CD4-positive, alpha-beta T cell (primary cell): Measurements from ENCODE around the gene EXT2. TPM values are rescaled to one million over a fixed set of nuclear protein-coding genes. Genes with fewer than 3 reads are reported as not detected.

Experiments
- ATAC-seq: fragments of 200-7000 bp; cut with Tn5 transposase; one replicate; pipeline ENCODE4 v1.10.0; 2022; ENCODE audit warnings: mild to moderate bottlenecking; ENCODE audit not compliant: poor library complexity
- CTCF ChIA-PET: fragments of 350-600 bp; sonication (Branson Sonifier 250); formaldehyde crosslinking; loops from one replicate; lab custom pipeline; 2021; ENCODE audit warnings: antibody characterized with exemption, inconsistent platforms; lab: Charles Lee
- POLR2A ChIA-PET: fragments of 350-600 bp; sonication (Branson Sonifier 250); formaldehyde crosslinking; loops from one replicate; lab custom pipeline; 2021; ENCODE audit warnings: antibody characterized with exemption, inconsistent platforms; lab: Charles Lee
- DNase-seq, 14 experiments: peaks; one replicate each; pipeline ENCODE4 v3.0.0-alpha.2; 2013 to 2020; ENCODE audit warnings: mixed read lengths in 2 of 14
- H3K27ac ChIP-seq, 2 donors: one replicate each; pipeline versions ENCODE4 v1.5.1 to v1.7.0; 2013; ENCODE audit warnings: low read length in 2 of 2, low read depth in 1 of 2, mild to moderate bottlenecking in 1 of 2
- H3K27me3 ChIP-seq, 2 experiments: 1 replicate in 1 of 2; 2 replicates in 1 of 2; pipeline versions ENCODE4 v1.6.1 to v1.7.0; 2013; ENCODE audit warnings: low read length in 2 of 2, control low read depth in 1 of 2, mild to moderate bottlenecking in 1 of 2, moderate library complexity in 1 of 2; ENCODE audit not compliant: insufficient read depth in 2 of 2, control insufficient read depth in 1 of 2
- H3K36me3 ChIP-seq: one replicate; pipeline ENCODE4 v1.6.1; 2013; ENCODE audit warnings: low read length, control low read depth; ENCODE audit not compliant: insufficient read depth
- H3K4me1 ChIP-seq: one replicate; pipeline ENCODE4 v1.6.1; 2013; ENCODE audit warnings: low read length, control low read depth; ENCODE audit not compliant: insufficient read depth
- H3K4me3 ChIP-seq: one replicate; pipeline ENCODE4 v1.5.1; 2013; ENCODE audit warnings: mild to moderate bottlenecking, low read length, moderate library complexity
- H3K9me3 ChIP-seq, 2 experiments: 1 replicate in 1 of 2; 2 replicates in 1 of 2; pipeline versions ENCODE4 v1.6.1 to v1.7.0; 2013; ENCODE audit warnings: low read length in 2 of 2, mild to moderate bottlenecking in 2 of 2, control low read depth in 1 of 2, moderate library complexity in 1 of 2; ENCODE audit not compliant: control insufficient read depth in 1 of 2, insufficient read depth in 1 of 2
- H3K27ac Mint-ChIP-seq: one replicate; pipeline ENCODE4 v1.8.0; 2020; ENCODE audit warnings: mixed read lengths
- H3K27me3 Mint-ChIP-seq: one replicate; pipeline ENCODE4 v1.8.0; 2021; ENCODE audit warnings: mixed read lengths
- H3K36me3 Mint-ChIP-seq: one replicate; pipeline ENCODE4 v1.8.0; 2021; ENCODE audit warnings: low read depth, mixed read lengths
- H3K4me1 Mint-ChIP-seq: one replicate; pipeline ENCODE4 v1.8.0; 2021; ENCODE audit warnings: low read depth, mixed read lengths
- H3K4me3 Mint-ChIP-seq: one replicate; pipeline ENCODE4 v1.8.0; 2020; ENCODE audit warnings: mild to moderate bottlenecking, mixed read lengths
- H3K9me3 Mint-ChIP-seq: one replicate; pipeline ENCODE4 v1.8.0; 2020; ENCODE audit warnings: mixed read lengths
- CTCF ChIP-seq: fragments of 200-600 bp; IDR thresholded peaks from one replicate; pipeline ENCODE4 v1.8.0; 2022; ENCODE audit warnings: antibody characterized with exemption, mild to moderate bottlenecking
- intact Hi-C, 2 experiments: fragments of 100-400 bp; cut with DNase I in 1 of 2; cut with micrococcal nuclease in 1 of 2; formaldehyde crosslinking; loops; one replicate each; pipeline versions ENCODE4 v1.15.1 to v1.9.0; 2023 to 2025; cut with DNase I, micrococcal nuclease
- total RNA-seq, 174 experiments: library from RNA in 2 of 174; stranded (reverse) in 2 of 174; gene quantifications; one replicate each; pipeline ENCODE4 v1.2.3 and lab custom pipeline; 2021 to 2026

Gene EXT2
- total RNA-seq, 2 experiments from 2014 or later = 17.1 to 17.5 TPM

DNA sequence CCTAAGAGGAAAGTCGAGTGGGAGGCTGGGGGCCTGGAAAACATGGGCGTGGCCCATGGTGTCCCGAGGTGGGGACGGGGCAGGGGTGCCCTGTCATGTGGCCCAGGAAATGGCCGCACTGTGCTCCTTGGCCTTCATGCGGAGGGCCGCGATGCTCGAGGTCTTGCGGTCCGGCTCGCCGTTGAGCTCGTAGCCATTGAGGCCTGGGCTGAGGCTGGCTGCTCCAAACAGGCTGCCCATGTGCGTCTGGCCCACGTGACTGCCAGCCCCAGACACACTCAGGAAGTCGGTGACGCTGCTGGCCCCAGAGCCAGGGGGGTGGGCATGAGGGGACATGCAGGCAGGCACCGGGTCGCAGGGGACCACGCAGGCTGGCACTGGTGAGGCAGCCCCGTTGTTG, 169.3 kb downstream of the EXT2 start:
- Mint-ChIP-seq H3K9me3 (no peaks in the 10 kb centered on the region), H3K4me1 (no peaks in the 10 kb centered on the region), H3K36me3 (no peaks in the 10 kb centered on the region), H3K4me3 (no peak overlapping the region), H3K27me3 (no peaks in the 10 kb centered on the region), H3K27ac (no peak overlapping the region)
- Histone ChIP-seq H3K27ac (no peak overlapping the region), H3K36me3 (no peaks in the 10 kb centered on the region), H3K27me3 (no peaks in the 10 kb centered on the region), H3K9me3 (peaks cover 0 to 8% of the 10 kb centered on the region in 2 experiments), H3K4me1 (no peaks in the 10 kb centered on the region), H3K4me3 (no peak overlapping the region)
- POLR2A ChIA-PET = no interaction called here
- no peak for DNase-seq
- no peak for ATAC-seq
- CTCF ChIA-PET = no interaction called here
- intact Hi-C loops = no loop called here
- TF ChIP-seq CTCF = no peak

DNA sequence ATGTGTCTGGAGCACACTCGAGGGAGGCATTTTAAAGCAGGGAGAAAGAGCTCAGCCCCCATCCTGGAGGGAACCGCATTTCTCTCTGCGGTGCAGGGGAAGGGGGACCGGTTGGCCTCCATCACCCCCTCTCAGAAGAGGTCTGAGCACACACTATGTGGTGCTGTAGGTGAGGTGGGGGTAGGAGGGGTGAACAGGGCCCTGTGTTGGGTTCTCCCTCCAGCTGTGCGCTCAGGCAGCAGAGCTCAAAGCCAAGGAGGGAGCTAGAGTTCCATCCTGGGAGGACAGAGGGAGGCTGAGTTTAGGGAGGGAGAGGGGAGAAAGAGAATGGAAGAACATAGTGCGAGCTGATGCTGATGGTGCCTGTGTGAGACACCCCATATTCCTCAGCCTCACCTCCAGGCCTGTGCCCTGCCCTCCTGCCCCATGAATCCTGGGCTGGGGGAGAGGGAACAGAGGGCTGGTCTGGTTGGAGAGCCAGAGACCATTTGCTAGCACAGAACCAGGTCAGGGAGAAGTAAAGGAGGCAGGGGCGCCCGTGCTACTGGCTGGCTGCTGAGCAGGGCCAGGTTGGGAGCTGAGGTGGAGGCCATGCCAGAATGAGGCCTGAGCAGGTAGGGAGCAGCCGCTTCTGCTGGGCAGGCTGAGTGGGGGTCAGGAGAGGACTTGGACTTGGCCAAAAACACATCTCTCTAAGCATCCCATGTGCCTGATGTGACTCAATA, 170.7 kb downstream of the EXT2 start:
- Histone ChIP-seq H3K27ac (no peak overlapping the region), H3K36me3 (no peaks in the 10 kb centered on the region), H3K27me3 (no peaks in the 10 kb centered on the region), H3K4me3 (no peak overlapping the region), H3K9me3 (peaks cover 0 to 15% of the 10 kb centered on the region in 2 experiments), H3K4me1 (no peaks in the 10 kb centered on the region)
- CTCF ChIA-PET = no interaction called here
- intact Hi-C loops = no loop called here
- DNase-seq (no peak), ATAC-seq (no peak)
- POLR2A ChIA-PET = no interaction called here
- no peaks in the 10 kb centered on the region for H3K36me3 Mint-ChIP-seq
- no peak for TF ChIP-seq CTCF
- no peaks in the 10 kb centered on the region for H3K4me1 Mint-ChIP-seq
- no peaks in the 10 kb centered on the region for H3K9me3 Mint-ChIP-seq
- H3K4me3 Mint-ChIP-seq = no peak overlapping the region
- no peak overlapping the region for H3K27ac Mint-ChIP-seq
- H3K27me3 Mint-ChIP-seq = no peaks in the 10 kb centered on the region

- H3K36me3 ChIP-seq = no peaks in the 10 kb centered on the region
- no peaks in the 10 kb centered on the region for H3K4me1 ChIP-seq
- H3K27ac ChIP-seq = no peak overlapping the region
- CTCF ChIA-PET = no interaction called here
- Mint-ChIP-seq H3K4me3 (no peak overlapping the region), H3K4me1 (no peaks in the 10 kb centered on the region), H3K27me3 (no peaks in the 10 kb centered on the region), H3K27ac (no peak overlapping the region), H3K36me3 (no peaks in the 10 kb centered on the region), H3K9me3 (no peaks in the 10 kb centered on the region)
- no peak for TF ChIP-seq CTCF
- POLR2A ChIA-PET = no interaction called here
- no peaks in the 10 kb centered on the region for H3K27me3 ChIP-seq
- ATAC-seq (no peak), DNase-seq (no peak)
- intact Hi-C loops = no loop called here
- no peak overlapping the region for H3K4me3 ChIP-seq
- peaks cover 0 to 15% of the 10 kb centered on the region in 2 experiments for H3K9me3 ChIP-seq
These were observed 171.7 kb downstream of the EXT2 start for GRCh38 chr11:44267006-44267749.
